ENCODE data around the gene LY6G5B. TPM values are rescaled to one million over a fixed set of nuclear protein-coding genes. Genes with fewer than 3 reads are reported as not detected.

The LY6G5B gene
- total and polyA plus RNA-seq, 3 experiments from 2014 or later = 0.64 to 21.2 (median 19.1) TPM

Other genes with a start within 250 kb of the LY6G5B start
Only the 30 nearest of the 37 such genes appear.
- not detected for gene MCCD1, start 141.0 kb upstream of the LY6G5B start, total RNA-seq
- gene MCCD1, start 141.0 kb upstream of the LY6G5B start, polyA plus RNA-seq = not detected
- 100 to 1,000 TPM; 643 to 658 TPM for gene DDX39B, start 128.0 kb upstream of the LY6G5B start, total RNA-seq
- 85.7 TPM for gene DDX39B, start 128.0 kb upstream of the LY6G5B start, polyA plus RNA-seq
- gene ATP6V1G2, start 123.4 kb upstream of the LY6G5B start, total RNA-seq = 1 to 10 TPM in 1 of 2 experiments, under 1 TPM in 1; 0.94 to 2.0 TPM
- gene ATP6V1G2, start 123.4 kb upstream of the LY6G5B start, polyA plus RNA-seq = 1.4 TPM
- gene NFKBIL1, start 122.4 kb upstream of the LY6G5B start, total RNA-seq = 10 to 100 TPM; 13.5 to 13.8 TPM
- 6.9 TPM for gene NFKBIL1, start 122.4 kb upstream of the LY6G5B start, polyA plus RNA-seq
- 100 to 1,000 TPM; 839 to 854 TPM for gene LTA, start 97.7 kb upstream of the LY6G5B start, total RNA-seq
- gene LTA, start 97.7 kb upstream of the LY6G5B start, polyA plus RNA-seq = 23.3 TPM
- 100 to 1,000 TPM; 207 to 215 TPM for gene TNF, start 94.4 kb upstream of the LY6G5B start, total RNA-seq
- gene TNF, start 94.4 kb upstream of the LY6G5B start, polyA plus RNA-seq = 7.9 TPM
- gene LTB, start 87.6 kb upstream of the LY6G5B start, total RNA-seq = 100 to 1,000 TPM; 196 to 206 TPM
- 1,182 TPM for gene LTB, start 87.6 kb upstream of the LY6G5B start, polyA plus RNA-seq
- gene LST1, start 83.7 kb upstream of the LY6G5B start, total RNA-seq = 10 to 100 TPM; 22.0 to 22.4 TPM
- 49.6 TPM for gene LST1, start 83.7 kb upstream of the LY6G5B start, polyA plus RNA-seq
- 10 to 100 TPM; 22.4 to 26.3 TPM for gene NCR3, start 77.0 kb upstream of the LY6G5B start, total RNA-seq
- 328 TPM for gene NCR3, start 77.0 kb upstream of the LY6G5B start, polyA plus RNA-seq
- 10 to 100 TPM; 35.6 TPM for gene AIF1, start 54.7 kb upstream of the LY6G5B start, total RNA-seq
- gene AIF1, start 54.7 kb upstream of the LY6G5B start, polyA plus RNA-seq = 33.2 TPM
- gene PRRC2A, start 49.3 kb upstream of the LY6G5B start, total RNA-seq = 100 to 1,000 TPM; 251 to 263 TPM
- 9.3 TPM for gene PRRC2A, start 49.3 kb upstream of the LY6G5B start, polyA plus RNA-seq
- 100 to 1,000 TPM; 258 to 261 TPM for gene BAG6, start 17.3 kb upstream of the LY6G5B start, total RNA-seq
- gene BAG6, start 17.3 kb upstream of the LY6G5B start, polyA plus RNA-seq = 23.1 TPM
- gene APOM, start 14.1 kb upstream of the LY6G5B start, total RNA-seq = 1 to 10 TPM; 2.4 to 3.3 TPM
- 4.3 TPM for gene APOM, start 14.1 kb upstream of the LY6G5B start, polyA plus RNA-seq
- gene C6orf47, start 9.2 kb upstream of the LY6G5B start, total RNA-seq = 10 to 100 TPM; 19.5 to 20.0 TPM
- gene C6orf47, start 9.2 kb upstream of the LY6G5B start, polyA plus RNA-seq = 37.0 TPM
- gene GPANK1, start 5.0 kb upstream of the LY6G5B start, total RNA-seq = 10 to 100 TPM; 46.2 to 46.4 TPM
- gene GPANK1, start 5.0 kb upstream of the LY6G5B start, polyA plus RNA-seq = 19.6 TPM
- 100 to 1,000 TPM; 323 to 334 TPM for gene CSNK2B, start 3.9 kb upstream of the LY6G5B start, total RNA-seq
- gene CSNK2B, start 3.9 kb upstream of the LY6G5B start, polyA plus RNA-seq = 265 TPM
- 1 to 10 TPM; 3.5 to 4.5 TPM for gene LY6G5C, start 11.1 kb downstream of the LY6G5B start, total RNA-seq
- 10.3 TPM for gene LY6G5C, start 11.1 kb downstream of the LY6G5B start, polyA plus RNA-seq
- 10 to 100 TPM; 37.0 to 41.0 TPM for gene ABHD16A, start 33.3 kb downstream of the LY6G5B start, total RNA-seq
- gene ABHD16A, start 33.3 kb downstream of the LY6G5B start, polyA plus RNA-seq = 45.5 TPM
- gene LY6G6F, start 36.9 kb downstream of the LY6G5B start, total RNA-seq = not detected
- gene LY6G6F, start 36.9 kb downstream of the LY6G5B start, polyA plus RNA-seq = not detected
- not detected for gene LY6G6D, start 45.4 kb downstream of the LY6G5B start, total RNA-seq
- not detected for gene LY6G6D, start 45.4 kb downstream of the LY6G5B start, polyA plus RNA-seq
- gene LY6G6C, start 51.8 kb downstream of the LY6G5B start, total RNA-seq = not detected
- gene LY6G6C, start 51.8 kb downstream of the LY6G5B start, polyA plus RNA-seq = not detected
- gene MPIG6B, start 53.4 kb downstream of the LY6G5B start, total RNA-seq = not detected
- 0.08 TPM for gene MPIG6B, start 53.4 kb downstream of the LY6G5B start, polyA plus RNA-seq
- gene DDAH2, start 59.3 kb downstream of the LY6G5B start, total RNA-seq = 1 to 10 TPM; 4.1 to 4.9 TPM
- 26.3 TPM for gene DDAH2, start 59.3 kb downstream of the LY6G5B start, polyA plus RNA-seq
- gene CLIC1, start 66.6 kb downstream of the LY6G5B start, total RNA-seq = 100 to 1,000 TPM; 377 TPM
- gene CLIC1, start 66.6 kb downstream of the LY6G5B start, polyA plus RNA-seq = 657 TPM
- gene MSH5, start 70.0 kb downstream of the LY6G5B start, total RNA-seq = 10 to 100 TPM; 36.4 to 39.8 TPM
- 2.0 TPM for gene MSH5, start 70.0 kb downstream of the LY6G5B start, polyA plus RNA-seq
- gene SAPCD1, start 92.7 kb downstream of the LY6G5B start, total RNA-seq = 1 to 10 TPM; 6.1 to 7.0 TPM
- gene SAPCD1, start 92.7 kb downstream of the LY6G5B start, polyA plus RNA-seq = not detected
- 1 to 10 TPM; 1.4 to 1.7 TPM for gene VWA7, start 107.4 kb downstream of the LY6G5B start, total RNA-seq
- gene VWA7, start 107.4 kb downstream of the LY6G5B start, polyA plus RNA-seq = 2.5 TPM
- 100 to 1,000 TPM; 179 to 180 TPM for gene VARS1, start 125.8 kb downstream of the LY6G5B start, total RNA-seq
- gene VARS1, start 125.8 kb downstream of the LY6G5B start, polyA plus RNA-seq = 47.5 TPM
- gene LSM2, start 137.0 kb downstream of the LY6G5B start, total RNA-seq = 100 to 1,000 TPM; 160 to 172 TPM
- 80.8 TPM for gene LSM2, start 137.0 kb downstream of the LY6G5B start, polyA plus RNA-seq
- 1 to 10 TPM; 3.5 to 3.8 TPM for gene HSPA1L, start 145.3 kb downstream of the LY6G5B start, total RNA-seq
- 3.0 TPM for gene HSPA1L, start 145.3 kb downstream of the LY6G5B start, polyA plus RNA-seq